HG03460 (cell line): ENCODE measurements around the gene TMEM125.

Experiments
- ATAC-seq: cut with Tn5 transposase; IDR thresholded peaks from one replicate; pipeline ENCODE4 v1.9.1; 2021; ENCODE audit not compliant: unreplicated experiment

TMEM125 gene

DNA sequence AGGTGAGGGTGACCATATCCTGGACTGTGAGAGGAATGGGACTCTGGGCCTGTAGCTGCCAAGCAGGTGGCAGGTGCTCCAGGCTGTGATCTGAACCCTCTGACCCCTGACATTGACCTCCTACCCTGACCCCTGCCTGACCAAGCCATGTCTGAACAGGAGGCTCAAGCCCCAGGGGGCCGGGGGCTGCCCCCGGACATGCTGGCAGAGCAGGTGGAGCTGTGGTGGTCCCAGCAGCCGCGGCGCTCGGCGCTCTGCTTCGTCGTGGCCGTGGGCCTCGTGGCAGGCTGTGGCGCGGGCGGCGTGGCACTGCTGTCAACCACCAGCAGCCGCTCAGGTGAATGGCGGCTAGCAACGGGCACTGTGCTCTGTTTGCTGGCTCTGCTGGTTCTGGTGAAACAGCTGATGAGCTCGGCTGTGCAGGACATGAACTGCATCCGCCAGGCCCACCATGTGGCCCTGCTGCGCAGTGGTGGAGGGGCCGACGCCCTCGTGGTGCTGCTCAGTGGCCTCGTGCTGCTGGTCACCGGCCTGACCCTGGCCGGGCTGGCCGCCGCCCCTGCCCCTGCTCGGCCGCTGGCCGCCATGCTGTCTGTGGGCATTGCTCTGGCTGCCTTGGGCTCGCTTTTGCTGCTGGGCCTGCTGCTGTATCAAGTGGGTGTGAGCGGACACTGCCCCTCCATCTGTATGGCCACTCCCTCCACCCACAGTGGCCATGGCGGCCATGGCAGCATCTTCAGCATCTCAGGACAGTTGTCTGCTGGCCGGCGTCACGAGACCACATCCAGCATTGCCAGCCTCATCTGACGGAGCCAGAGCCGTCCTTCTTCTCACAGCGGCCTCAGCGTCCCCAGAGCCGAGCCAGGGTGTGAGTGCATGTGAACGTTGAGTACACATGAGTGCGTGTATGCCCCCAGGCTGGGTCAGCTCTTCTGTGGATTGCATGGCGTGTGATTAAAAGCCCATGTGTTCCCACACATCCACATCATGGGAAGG, 3.1 kb downstream of the TMEM125 start:
- no peak for ATAC-seq

DNA sequence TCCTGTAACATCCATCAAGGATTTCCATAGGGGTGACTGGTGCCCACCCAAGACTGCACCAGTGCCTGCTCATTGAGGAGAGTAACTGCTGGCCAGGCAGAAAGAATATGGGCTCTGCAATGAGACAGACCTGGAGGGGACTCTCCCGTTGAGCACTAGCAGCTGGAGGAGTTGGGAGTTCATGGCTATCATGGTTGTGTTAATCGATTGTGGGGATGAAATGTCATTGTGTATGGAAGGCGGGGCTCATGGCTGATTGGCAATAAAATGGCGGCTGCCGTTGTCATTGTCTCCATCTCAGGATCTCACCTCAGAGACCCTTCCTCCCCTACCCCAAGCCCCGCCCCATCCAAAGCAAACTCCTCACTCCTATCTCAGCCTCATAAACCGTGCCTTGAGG, 3.9 kb downstream of the TMEM125 start:
- ATAC-seq, result no peak

DNA sequence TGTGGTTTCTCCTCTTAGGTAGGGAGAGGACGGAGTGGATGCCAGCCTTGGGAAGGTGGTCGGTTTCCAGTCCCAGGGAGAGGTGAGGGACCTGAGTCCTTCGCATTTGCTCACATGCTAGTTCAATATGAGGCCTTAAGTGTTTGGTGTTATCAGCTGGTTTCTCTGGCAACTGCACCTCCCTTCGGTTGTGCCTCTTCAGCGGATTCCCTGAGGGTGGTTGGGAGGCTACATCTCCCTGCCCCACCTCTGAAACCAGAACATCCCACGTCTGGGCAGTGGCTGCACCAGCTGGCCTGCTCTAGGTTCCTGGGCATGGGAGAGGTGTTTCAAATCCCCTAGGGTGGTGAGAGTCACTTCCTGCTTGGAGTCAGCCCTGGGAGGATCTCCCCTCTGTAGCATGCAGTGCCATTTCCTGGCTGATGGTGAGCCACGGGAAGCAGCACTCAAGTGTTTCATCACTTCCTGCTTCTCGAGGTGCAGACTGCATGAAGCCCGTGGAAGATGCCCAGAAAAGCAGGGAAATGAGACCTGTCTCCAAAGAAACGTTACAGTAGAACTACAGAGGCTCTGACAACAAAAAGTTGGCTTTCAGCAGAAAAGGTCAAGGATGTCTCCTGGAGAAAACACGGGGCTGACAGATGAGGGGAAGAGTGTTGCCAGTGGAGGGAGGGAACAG, 4.5 kb downstream of the TMEM125 start:
- no peak for ATAC-seq

DNA sequence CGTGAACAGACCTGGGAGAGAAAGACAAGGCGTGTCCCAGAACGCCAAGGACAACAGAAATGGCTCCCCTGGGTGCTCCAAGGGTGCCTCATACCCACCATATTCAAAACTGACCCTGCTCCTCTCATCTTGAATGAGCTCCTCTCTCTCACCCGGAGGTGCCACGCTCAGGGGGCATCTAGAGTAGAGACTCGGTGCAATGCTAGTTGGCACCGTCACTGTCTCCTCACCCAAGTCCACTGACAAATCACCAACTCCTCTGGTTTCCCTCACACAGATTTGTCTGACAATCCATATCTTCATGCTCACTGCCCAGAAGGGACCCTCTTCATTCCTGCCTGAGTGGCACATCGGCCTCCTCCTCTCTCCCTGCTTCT, 5.0 kb downstream of the TMEM125 start:
- ATAC-seq, result no peak

DNA sequence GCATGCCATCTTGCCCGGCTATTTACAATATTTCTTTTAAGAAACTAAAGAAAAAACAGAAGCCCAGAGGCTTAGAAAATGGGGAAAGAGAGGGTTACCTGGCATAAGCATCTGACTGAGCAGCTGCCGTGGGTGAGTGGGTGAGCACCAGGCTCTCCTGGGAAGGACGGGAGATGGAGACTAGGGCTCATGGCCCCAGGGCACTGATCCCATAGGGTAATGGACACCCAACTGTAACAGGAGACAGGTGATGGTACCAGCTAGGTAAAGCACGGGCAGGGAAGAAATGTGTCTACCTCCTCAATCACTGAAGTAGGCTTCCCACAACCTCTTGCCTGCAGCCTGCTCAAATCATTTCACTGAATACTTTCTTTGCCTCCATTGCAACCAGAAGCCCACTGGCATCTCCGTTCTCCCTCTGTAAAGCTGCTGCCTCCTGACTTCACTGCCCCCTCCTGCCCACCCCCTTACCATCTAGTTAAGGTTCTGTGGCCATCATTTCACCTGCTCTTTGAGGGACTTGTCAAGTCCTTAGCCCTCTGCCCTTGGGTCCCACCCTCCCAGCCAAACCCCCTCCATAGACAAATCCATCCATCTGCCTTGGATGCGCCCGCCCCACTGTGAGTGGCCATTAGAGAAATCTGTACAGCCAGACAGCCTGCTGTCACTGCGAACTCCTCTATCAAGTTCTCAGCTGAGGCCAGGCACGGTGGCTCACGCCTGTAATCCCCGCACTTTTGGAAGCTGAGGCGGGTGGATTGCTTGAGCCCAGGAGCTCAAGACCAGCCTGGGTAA, 6.2 kb downstream of the TMEM125 start:
- no peak for ATAC-seq

DNA sequence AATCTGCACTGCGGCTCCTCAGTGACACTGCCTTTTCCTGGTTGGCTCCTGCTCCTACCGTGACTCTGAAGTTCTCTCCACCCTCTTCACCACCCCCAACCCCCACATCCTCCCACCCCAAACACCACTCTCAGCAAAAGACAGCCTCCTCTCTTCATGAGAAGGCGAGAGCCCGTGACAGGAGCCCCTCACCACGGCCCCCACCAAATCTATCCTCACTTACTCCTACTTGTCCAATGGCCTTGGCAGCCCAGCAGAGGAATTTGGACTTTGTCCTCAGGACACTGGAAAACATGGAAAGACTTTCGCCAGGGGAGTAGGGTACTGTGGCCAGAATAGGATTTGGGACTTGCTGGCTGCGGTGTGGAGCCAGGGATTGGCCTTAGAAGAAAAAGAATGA, 6.9 kb downstream of the TMEM125 start:
- no peak for ATAC-seq

DNA sequence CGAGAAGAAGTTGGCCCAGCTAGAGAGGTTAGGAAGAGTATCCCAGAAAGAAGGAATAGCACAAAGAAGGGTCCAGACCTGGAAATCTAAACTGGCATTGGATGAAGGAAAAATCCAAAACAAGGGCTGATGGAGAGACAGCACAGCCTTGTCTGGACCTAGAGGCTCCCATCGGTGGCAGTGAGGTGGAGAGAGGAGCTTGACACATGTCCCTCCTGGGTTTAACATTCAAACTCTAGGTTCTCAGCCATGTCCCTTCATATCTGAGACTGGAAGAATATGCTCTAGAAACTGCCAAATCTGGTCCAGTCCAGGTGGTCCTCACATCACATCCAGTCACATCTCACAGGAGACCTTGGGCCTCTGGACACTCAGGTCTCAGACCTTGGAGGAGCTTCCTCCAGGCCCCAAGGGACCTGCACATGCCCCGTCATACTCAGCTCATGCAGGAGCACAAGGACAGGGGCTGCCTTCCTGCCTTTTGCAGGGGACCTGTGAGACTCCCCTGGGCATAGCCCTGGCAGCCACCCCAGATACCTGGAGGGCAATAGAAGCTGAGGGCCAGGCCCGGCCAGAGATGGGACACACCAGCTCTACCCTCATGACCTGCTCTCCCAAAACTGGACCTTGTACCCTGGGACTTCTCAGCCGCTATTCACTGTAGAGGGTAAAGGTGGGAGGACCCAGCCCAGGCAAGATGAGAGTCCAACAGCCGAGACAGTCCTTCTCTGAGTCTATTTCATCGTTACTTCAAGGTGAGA, 7.5 kb downstream of the TMEM125 start:
- ATAC-seq, result no peak

DNA sequence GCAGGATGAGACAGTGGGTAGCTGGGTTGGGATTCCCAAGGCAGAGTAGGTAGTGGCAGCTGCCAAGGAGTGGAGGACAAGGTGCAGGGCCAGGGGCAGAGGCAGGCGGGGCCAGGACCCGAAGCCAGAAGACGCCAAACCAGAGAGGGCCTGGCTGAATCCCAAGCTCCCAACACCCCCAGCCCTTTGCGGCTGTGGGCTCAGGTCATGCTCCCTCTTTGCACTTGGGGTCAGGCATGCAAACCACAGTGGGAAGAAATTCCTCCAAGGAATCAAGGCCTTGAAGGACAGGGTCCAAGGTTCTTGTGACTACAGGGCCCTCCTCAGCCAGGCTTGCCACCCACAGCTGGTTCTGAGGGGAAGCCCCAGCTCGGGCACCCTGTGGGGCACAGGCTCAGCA, 9.4 kb downstream of the TMEM125 start:
- no peak for ATAC-seq

DNA sequence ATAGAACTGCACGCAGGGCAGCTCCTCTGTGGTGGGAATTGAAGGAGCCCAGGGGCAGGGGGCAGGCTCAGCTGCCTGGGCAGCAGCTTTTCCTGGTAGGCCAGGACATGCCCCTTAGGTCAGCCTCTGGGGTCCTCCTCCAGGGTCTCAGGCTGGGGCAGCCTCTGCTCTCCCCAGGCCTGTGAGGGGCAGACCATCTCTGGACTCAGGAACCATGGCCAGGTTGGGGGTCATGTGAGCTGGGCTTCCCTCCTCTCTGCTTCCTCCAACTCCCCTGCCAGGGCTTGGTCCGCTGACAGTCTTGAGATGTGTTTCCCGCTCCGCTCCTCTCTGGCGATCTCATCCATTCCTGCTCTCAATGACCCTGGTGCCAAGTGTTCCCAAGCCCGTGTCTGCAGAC, 9.9 kb downstream of the TMEM125 start:
- no peak for ATAC-seq

DNA sequence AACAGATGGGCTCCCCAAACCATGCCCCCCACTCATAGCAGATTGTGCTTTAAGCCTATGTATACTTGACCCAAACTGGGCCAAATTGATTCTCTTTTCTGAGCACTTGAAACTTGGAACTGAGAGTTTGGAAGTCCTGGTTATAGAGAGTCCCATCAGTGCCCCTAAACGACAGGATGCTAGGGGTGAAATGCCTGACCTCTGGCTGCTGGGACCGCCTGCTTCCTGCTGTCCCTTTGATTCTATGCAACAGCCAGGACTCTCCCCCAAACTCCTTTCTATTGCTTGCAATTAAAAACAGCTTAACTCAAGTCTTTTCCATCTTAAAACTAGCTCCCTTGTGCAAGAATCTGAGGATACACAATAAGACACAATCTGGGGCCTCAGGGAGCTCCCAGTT, 10.9 kb downstream of the TMEM125 start:
- ATAC-seq, result no peak

DNA sequence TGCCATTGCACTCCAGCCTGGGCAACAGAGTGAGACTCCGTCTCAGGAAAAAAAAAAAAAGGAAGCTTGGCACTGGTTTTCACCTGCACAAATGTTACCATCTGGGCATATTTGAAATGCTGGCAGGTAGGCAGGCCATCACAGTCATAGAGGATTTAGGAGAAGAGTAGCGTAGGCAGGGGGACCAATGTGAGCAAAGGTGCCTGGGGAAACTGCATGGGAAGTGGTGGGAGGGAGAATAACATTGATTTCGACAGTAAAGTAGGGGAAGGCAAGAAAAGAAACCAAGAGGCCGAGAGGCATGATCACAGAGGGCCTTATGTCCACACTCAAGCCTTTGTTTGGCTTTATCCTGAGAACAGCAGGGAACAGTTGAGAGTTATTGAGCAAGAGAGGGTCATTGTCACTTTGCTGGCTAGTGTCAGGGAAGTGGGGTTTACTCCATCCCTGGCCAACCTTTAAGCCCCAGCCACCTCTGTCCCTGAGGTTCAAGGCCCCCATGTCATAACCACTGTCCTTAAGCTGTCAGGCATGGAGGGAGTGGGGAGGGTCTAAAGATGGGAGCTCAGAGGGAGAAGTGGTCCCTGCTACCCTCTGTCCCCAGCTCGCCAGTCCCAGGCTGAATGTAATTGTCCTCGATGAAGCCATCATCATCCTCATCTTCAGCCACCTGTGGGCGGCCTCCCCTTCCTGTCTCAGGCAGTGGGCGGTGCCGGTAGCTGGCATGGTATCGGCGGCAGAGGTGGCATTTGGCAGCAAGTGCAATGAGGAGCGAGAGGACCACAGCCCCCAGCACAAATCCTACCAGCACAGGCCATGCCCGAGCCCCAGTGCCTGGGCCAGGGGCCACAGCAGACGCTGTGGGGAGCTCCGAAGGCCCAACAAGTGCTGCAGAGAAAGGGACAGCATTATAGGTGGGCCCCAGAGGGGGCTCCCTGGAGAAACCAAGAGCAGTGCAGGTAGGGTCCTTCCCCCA, 12.7 kb downstream of the TMEM125 start:
- no peak for ATAC-seq

DNA sequence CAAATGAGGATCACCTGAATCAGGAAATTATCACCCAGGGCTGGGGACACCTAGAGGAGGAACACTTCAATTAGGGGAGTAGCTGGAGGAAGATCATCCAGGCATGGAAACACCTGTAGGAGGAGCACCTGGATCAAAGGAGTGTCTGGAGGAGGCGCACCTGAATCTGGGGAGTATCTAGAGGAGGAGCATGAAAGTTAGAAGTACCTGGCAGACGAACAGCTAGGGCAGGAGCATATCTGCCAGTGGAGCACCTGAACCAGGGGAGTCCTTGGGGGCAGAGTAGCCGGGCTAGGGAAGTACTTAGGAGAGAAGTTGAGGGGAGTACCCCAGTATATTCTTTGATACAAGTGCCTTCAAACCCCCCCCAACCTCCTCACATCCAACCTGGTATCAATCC, 14.3 kb downstream of the TMEM125 start:
- ATAC-seq, result no peak

DNA sequence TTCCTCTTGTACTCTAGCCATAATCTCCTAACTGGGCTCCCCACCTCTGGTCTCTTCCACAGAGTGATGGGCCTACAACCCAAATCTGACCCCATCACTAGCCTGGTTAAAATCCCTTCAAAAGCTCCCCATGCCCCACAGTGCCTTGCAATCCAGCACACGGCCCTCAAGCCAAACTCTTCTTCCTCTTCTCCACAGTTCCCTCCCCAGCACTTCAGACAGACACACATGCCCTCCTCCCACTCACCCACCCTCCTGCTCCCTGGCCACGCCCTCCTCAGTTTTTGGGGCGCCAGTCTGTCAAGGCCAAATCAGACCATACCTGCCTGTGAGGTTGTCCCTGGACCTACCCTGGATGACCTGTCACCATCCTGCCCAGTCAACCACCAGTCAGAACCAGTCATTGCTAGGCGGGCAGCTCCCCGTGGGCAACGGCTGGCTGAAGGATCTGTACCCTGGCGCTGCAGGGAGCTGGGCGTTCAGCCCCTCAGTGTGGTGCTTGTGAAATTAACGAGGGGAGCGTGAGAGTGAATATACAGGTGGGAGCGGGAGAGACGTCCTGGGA, 14.8 kb downstream of the TMEM125 start:
- ATAC-seq, result no peak

DNA sequence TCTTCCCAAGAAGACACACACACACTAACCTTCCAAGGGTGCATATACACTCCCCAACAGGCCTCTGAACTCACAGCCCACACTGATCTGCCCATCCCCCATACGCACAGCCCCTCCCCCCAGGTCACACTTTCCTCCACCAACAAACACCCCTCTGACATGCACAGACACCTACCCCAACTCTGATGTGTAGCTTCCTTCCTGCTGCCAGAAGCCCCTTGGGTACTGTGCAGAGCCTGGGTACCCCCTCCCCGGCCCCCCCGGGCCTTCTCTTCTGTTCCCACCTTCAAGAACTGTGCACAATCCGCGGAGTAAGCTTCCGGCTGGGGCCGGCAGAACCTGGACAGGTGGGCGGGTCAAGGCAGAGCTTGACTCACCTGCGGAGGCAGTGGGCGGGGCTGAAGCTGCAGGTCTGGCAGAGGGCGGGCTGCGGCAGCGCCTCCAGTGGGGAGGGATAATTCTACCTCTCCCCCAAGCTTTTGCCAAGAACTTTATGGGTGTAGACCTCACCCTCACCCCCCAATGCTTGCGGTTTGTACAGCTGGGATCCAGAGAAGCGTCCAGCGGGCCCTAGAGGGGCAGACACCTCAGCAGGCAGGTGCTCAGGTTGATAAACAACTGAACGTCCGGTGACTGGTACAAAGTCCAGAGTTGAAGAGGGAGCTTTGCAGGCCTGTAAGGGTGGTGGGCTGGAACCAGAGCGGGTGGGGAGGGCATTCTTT, 15.6 kb downstream of the TMEM125 start, which contains the start of gene C1orf210:
C1orf210 (minus strand) TSS at position 313 of the 722 bp plus-strand sequence. CDS start 2,311 bp downstream, outside the sequence.
- no peak for ATAC-seq

DNA sequence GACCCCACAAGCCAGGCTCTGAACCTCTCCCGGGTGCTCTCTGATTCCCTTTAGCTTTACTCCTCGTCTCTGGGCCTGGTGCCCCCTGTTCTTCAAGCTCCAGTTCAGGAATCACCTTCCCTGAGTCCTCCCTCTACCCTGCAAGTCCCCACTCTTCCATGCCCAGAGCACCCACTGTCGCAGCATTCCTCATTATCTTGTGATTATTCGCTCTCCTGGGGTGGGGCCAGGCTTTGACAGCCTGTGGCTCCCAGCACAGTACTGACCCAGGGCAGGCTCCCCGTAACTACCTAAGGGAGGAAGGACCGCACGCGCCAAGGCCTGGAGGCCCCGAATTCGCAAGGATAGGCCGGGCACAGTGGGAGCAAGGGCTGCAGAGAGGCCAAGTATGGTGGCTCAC, 16.3 kb downstream of the TMEM125 start:
- no peak for ATAC-seq

DNA sequence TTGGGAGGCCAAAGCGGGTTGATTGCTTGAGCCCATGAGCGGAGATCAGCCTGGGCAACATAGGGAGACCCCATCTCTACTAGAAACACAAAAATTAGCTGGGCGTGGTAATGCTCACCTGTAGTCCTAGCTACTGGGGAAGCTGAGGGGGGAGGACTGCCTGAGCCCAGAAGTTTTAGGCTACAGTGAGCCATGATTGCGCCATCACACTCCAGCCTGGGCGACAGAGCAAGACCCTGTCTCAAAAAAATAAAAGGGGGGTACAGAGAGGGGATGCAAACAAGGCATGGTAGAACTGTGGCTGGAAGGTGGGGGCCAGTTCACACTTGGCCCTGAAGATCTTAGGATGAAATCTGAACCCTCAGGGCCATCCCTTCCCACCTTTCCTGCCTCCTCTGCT, 16.8 kb downstream of the TMEM125 start:
- ATAC-seq, result no peak

DNA sequence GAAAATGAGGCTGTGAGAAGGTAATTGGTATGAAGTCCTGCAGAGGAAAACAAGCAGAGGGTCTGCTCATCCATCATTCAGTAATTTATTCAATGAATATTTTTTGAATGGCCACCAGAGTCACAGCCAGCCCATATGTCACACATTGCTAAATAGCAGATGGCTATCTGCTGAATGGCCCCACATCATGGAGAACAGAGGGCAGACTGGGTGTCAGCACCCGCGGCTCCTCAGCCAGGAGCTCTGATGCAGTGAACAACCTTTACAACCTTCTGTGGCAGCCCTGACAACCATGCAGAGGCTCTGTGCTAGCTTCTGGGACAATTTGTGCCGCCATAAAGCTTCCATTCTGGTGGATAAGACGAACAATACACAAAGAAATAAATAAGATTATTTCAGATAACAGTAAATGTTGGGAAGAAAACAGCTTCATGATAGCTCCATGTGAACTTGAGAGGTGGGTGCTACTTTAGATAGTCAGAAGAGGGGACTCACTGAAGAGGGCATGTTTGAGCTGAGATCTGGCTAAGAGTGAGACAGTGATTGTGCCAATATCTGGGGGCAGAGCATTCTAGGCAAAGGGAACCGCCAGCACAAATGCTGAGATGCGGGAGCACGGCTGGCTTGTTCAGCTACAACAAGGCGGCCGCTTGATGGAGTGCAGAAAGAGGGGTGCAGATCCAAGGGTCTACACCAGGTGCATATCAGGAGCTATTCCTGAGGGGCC, 18.4 kb downstream of the TMEM125 start:
- ATAC-seq, result no peak
